ENCODE data around the gene DNER. TPM values are rescaled to one million over a fixed set of nuclear protein-coding genes. Genes with fewer than 3 reads are reported as not detected.

Gene DNER
- total RNA-seq, 1 donor from 2014 or later: 0.14 TPM

DNA sequence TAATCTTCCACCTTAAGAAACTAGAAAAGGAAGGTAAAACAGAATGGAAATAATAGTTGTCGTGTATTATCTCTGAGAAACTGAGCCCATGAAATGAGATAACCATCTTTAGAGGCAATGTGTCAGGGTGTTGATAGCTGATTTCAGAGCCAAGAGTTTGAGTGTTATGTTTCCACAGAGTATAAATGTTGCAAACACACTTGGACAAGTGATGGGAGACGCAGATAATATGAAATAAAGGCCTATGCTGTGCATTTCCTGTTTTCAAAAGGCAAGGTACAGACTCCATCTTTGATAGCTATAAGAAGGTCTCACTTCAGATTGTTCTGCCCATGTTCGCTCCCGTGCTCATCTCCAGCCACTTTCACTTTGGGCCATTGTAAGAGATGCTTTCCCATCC, 25.9 kb upstream of the DNER start:
- intact Hi-C loops (cut with DNase I): no loop called here
- Histone ChIP-seq H3K27me3 (no peaks in the 10 kb centered on the region), H3K27ac (no peak overlapping the region), H3K4me1 (no peaks in the 10 kb centered on the region), H3K9me3 (peaks cover 6% of the 10 kb centered on the region), H3K4me3 (no peak overlapping the region), H3K36me3 (no peaks in the 10 kb centered on the region)
- DNase-seq: no peak
- TF ChIP-seq, protein P1, sequence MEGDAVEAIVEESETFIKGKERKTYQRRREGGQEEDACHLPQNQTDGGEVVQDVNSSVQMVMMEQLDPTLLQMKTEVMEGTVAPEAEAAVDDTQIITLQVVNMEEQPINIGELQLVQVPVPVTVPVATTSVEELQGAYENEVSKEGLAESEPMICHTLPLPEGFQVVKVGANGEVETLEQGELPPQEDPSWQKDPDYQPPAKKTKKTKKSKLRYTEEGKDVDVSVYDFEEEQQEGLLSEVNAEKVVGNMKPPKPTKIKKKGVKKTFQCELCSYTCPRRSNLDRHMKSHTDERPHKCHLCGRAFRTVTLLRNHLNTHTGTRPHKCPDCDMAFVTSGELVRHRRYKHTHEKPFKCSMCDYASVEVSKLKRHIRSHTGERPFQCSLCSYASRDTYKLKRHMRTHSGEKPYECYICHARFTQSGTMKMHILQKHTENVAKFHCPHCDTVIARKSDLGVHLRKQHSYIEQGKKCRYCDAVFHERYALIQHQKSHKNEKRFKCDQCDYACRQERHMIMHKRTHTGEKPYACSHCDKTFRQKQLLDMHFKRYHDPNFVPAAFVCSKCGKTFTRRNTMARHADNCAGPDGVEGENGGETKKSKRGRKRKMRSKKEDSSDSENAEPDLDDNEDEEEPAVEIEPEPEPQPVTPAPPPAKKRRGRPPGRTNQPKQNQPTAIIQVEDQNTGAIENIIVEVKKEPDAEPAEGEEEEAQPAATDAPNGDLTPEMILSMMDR (IDR thresholded peaks at IDR 0.05): no peak
- no peak for ATAC-seq

DNA sequence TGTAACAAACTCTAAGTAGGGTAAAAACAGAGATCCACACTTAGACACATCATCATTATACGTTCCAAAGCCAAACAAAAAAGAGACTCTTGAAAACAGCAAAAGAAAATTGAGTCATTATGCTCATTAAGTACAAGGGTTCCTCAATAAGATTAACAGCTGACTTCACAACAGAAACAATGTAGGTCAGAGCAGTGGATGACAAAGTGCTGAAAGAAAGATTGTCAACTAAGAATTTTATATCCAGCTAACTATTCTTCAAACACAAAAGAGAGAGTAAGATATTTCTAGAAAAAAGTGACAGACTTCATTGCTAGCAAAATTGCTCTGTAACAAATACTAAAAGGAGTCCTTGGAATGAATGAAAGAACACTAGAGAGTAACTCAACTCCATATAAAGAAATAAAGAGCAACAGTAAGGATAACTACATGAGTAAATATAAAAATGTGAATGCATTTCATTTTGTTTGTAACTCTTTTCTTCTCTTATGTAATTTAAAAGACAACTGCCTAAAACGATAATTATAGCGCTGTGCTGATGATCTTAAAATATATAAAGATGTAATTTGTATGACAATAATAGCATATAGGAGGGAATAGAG, 23.8 kb upstream of the DNER start:
- intact Hi-C loops (cut with DNase I): no loop called here
- no peaks in the 10 kb centered on the region for H3K27me3 ChIP-seq
- no peak for DNase-seq
- no peak for ATAC-seq
- TF ChIP-seq, protein P1 (IDR thresholded peaks at IDR 0.05): no peak
- H3K36me3 ChIP-seq: no peaks in the 10 kb centered on the region
- H3K4me3 ChIP-seq: no peak overlapping the region
- no peak overlapping the region for H3K27ac ChIP-seq
- peaks cover 6% of the 10 kb centered on the region for H3K9me3 ChIP-seq
- no peaks in the 10 kb centered on the region for H3K4me1 ChIP-seq

DNA sequence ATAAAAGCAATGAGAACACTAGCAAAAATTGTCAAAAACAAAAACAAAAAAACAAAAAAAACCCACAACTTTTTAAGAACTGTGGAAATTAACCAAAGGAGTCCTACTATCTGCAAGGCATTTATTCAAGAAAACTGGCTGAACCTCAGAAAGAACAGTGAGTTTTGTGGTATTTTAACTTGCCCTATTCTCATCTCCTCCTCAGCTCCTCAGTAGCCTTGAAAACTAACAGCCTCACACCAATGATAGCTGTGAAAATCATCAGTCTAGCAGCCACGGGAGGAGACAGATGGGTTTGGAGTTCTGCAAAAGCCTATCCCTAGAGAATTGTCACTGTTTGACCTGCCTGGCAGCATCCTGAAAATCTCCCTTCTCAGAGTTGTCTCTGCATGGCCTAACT, 20.1 kb upstream of the DNER start:
- no peak for ATAC-seq
- no peaks in the 10 kb centered on the region for H3K27me3 ChIP-seq
- no peaks in the 10 kb centered on the region for H3K4me1 ChIP-seq
- no peaks in the 10 kb centered on the region for H3K36me3 ChIP-seq
- H3K4me3 ChIP-seq: no peak overlapping the region
- TF ChIP-seq, protein P1 (IDR thresholded peaks at IDR 0.05): no peak
- H3K9me3 ChIP-seq: peaks cover 6% of the 10 kb centered on the region
- no peak for DNase-seq
- intact Hi-C loops (cut with DNase I): no loop called here
- no peak overlapping the region for H3K27ac ChIP-seq

DNA sequence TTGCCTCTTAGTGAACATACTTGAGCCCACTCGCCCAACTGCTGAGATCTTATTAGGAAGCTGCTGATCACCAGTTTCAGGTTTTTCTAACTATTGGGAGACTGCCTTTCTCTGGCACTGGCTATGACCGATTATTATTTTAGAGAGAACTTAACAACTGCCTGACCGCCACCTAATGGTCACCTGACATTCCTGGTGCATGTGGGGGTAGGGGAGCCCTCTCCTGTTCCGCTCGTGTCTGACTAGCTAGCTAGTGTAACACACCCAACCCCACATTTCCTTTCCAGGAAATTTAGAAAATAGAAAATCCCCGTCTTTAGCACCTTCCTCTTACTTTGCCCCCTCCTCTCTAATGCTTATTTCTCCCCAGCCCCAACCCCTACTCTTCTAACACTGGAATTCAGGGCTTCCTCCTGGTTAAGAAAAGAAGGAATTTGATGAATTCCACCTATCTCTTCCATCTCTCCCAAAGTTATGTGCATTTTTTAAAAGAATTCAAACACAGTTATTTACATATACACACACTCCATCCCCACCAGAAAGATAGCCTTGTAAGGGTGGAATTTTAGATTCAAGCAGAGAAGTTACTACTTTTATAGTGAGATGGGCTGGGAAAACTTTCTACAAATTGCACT, 19.4 kb upstream of the DNER start:
- H3K4me3 ChIP-seq: no peak overlapping the region
- H3K9me3 ChIP-seq: peaks cover 6% of the 10 kb centered on the region
- DNase-seq (no peak), ATAC-seq (no peak)
- H3K27ac ChIP-seq: no peak overlapping the region
- no peaks in the 10 kb centered on the region for H3K27me3 ChIP-seq
- H3K36me3 ChIP-seq: no peaks in the 10 kb centered on the region
- intact Hi-C loops (cut with DNase I): no loop called here
- H3K4me1 ChIP-seq: no peaks in the 10 kb centered on the region
- TF ChIP-seq, protein P1 (IDR thresholded peaks at IDR 0.05): no peak

DNA sequence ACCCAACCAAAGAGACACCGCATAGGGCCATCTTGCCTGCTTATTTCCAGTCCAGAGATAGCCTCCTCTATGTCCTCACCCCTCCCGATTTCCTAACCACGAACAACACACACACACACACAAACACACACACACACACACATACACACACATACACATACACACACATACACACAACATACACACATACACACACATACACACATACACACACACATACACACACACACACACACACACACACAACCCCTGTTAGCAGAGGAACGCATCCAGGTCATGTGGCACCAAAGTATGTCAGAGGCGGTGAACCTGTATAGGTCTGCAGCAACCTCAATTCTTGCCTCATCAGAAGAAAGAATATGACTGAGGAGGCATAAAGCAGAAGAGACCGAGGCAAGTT, 18.5 kb upstream of the DNER start:
- Histone ChIP-seq H3K9me3 (peaks cover 4% of the 10 kb centered on the region), H3K27me3 (no peaks in the 10 kb centered on the region), H3K36me3 (no peaks in the 10 kb centered on the region), H3K4me1 (no peaks in the 10 kb centered on the region), H3K4me3 (no peak overlapping the region), H3K27ac (no peak overlapping the region)
- ATAC-seq (no peak), DNase-seq (no peak)
- TF ChIP-seq, protein P1 (IDR thresholded peaks at IDR 0.05): no peak
- intact Hi-C loops (cut with DNase I): no loop called here
